H1 (cell line): ENCODE data around the gene RNF215. TPM values are rescaled to one million over a fixed set of nuclear protein-coding genes. Genes with fewer than 3 reads are reported as not detected.

Experiments used
- GTF2F1 ChIP-seq: IDR thresholded peaks from 2 replicates; pipeline ENCODE4 v1.6.1; 2012; ENCODE audit warnings: low read depth, low read length, improper control_type of control experiment, borderline replicate concordance
- SIN3A ChIP-seq, 2 experiments: IDR thresholded peaks in 1 of 2; conservative IDR thresholded peaks in 1 of 2; 2 replicates each; pipeline ENCODE4 v1.6.1; 2011 to 2012; ENCODE audit warnings: low read length in 2 of 2, improper control_type of control experiment in 1 of 2, low read depth in 1 of 2, mild to moderate bottlenecking in 1 of 2
- SP4 ChIP-seq: IDR thresholded peaks from 2 replicates; pipeline ENCODE4 v1.6.1; 2012; ENCODE audit warnings: low read length, inconsistent platforms
- polyA plus RNA-seq, 7 experiments: library from polyadenylated mRNA; depleted of rRNA in 3 of 7; stranded (reverse) in 5 of 7; unstranded in 2 of 7; fragments of >200 nt in 5 of 7; fragments of 200-250 nt in 2 of 7; gene quantifications; 1 replicate in 5 of 7; 2 replicates in 1 of 7; 4 replicates in 1 of 7; pipeline versions ENCODE4 v1.2.1 to v1.2.3, GENCODE V29; 2011 to 2013; ENCODE audit warnings: missing spikeins in 2 of 7, mixed read lengths in 2 of 7
- total RNA-seq: library from RNA; stranded (reverse); fragmentation: NEBNext Ultra II Directional; extraction: Animal tissue kit (Norgen Biotek cat#: 25700); gene quantifications from 2 replicates; pipeline ENCODE4 v1.2.1, GENCODE V29; 2021

The RNF215 gene
- total and polyA plus RNA-seq, 2 of the 8 experiments (the other 6 are each of a cell fraction or from before 2014, with no cell fraction given): 13.1 to 19.0 TPM

- TF ChIP-seq SIN3A (conservative IDR thresholded peaks at IDR 0.05 in 1 of 2, IDR thresholded peaks at IDR 0.05 in 1 of 2; ENCODE audit: low read depth in 1 of 2, low read length in 2 of 2): 0 out of 4 replicates have a peak, but pooled peaks of 1 of the 2 experiments have one; percentile 12
- no peak for TF ChIP-seq GTF2F1
- no peak for TF ChIP-seq SP4
These were observed at the start of gene RNF215 (continued) for GRCh38 chr22:30386960-30387827.
